ENCODE results near the gene NEUROD4. TPM values are rescaled to one million over a fixed set of nuclear protein-coding genes. Genes with fewer than 3 reads are reported as not detected.

The NEUROD4 gene
- total RNA-seq, 4 donors from 2014 or later = not detected

GRCh38 chr12:54991161-54991990, 28.4 kb upstream of the NEUROD4 start:
- no peaks in the 10 kb centered on the region for H3K36me3 ChIP-seq
- H3K27me3 ChIP-seq = no peaks in the 10 kb centered on the region
- TF ChIP-seq POLR2A (IDR thresholded peaks at IDR 0.05) (no peak), CTCF (IDR thresholded peaks at IDR 0.05) (no peak)
- no peaks in the 10 kb centered on the region for H3K9me3 ChIP-seq
- peak in 1 of 3 donors; percentile 57 for DNase-seq
- H3K27ac ChIP-seq = peak overlapping the region in 3 of 4 donors; percentile 21 to 75 (median 57)
- peak overlapping the region in 1 of 4 donors; percentile 23 for H3K4me3 ChIP-seq
- H3K4me1 ChIP-seq = peaks cover 0 to 3% (median 0%) of the 10 kb centered on the region in 4 donors

- Histone ChIP-seq H3K36me3 (no peaks in the 10 kb centered on the region), H3K4me1 (peaks cover 0 to 3% (median 0%) of the 10 kb centered on the region in 4 donors), H3K9me3 (no peaks in the 10 kb centered on the region), H3K4me3 (no peak overlapping the region), H3K27ac (peak overlapping the region in 2 of 4 donors; percentile 57 to 75), H3K27me3 (no peaks in the 10 kb centered on the region)
- no peak for DNase-seq
- no peak for TF ChIP-seq POLR2A (IDR thresholded peaks at IDR 0.05)
- no peak for TF ChIP-seq CTCF (IDR thresholded peaks at IDR 0.05)
Measured at GRCh38 chr12:54991991-54992375, 27.8 kb upstream of the NEUROD4 start.

- Histone ChIP-seq H3K4me3 (no peak overlapping the region), H3K27me3 (no peaks in the 10 kb centered on the region)
Measured at GRCh38 chr12:54993181-54993835, 26.5 kb upstream of the NEUROD4 start.

DNA sequence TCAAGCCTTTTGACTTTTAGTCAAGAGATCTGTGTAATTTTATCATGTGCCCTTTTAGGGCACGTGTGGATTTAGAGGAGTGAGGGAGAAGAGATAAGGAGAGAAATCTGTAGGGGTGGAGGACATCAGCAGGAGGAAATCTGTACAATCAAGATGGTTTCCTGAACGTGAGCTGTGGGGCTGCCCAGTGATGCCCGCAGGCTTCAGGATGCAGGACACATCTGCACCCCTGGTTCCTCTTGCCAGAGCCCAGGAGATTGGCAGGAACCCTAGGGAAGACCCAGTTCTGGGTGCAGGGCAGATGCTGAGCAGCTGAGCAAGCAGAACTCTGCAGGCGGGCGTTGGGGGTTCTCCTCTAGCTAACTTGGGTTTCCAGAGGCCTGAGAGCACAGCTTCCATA, 23.6 kb upstream of the NEUROD4 start:
- no peaks in the 10 kb centered on the region for H3K27me3 ChIP-seq
- TF ChIP-seq CTCF (IDR thresholded peaks at IDR 0.05) = no peak
- no peak for TF ChIP-seq POLR2A (IDR thresholded peaks at IDR 0.05)
- DNase-seq = no peak
- H3K27ac ChIP-seq = no peak overlapping the region
- H3K9me3 ChIP-seq = no peaks in the 10 kb centered on the region
- no peaks in the 10 kb centered on the region for H3K36me3 ChIP-seq
- no peaks in the 10 kb centered on the region for H3K4me1 ChIP-seq
- no peak overlapping the region for H3K4me3 ChIP-seq

More at GRCh38 chr12:54993181-54993835, 26.5 kb upstream of the NEUROD4 start:
- Histone ChIP-seq H3K9me3 (no peaks in the 10 kb centered on the region), H3K27ac (no peak overlapping the region), H3K36me3 (no peaks in the 10 kb centered on the region), H3K4me1 (peaks cover 0 to 3% (median 0%) of the 10 kb centered on the region in 4 donors)
- peak in 2 of 3 donors; percentile 56 to 78 for DNase-seq
- TF ChIP-seq CTCF (IDR thresholded peaks at IDR 0.05) (peak; percentile 86 to 96 (median 88)), POLR2A (IDR thresholded peaks at IDR 0.05) (no peak)

DNA sequence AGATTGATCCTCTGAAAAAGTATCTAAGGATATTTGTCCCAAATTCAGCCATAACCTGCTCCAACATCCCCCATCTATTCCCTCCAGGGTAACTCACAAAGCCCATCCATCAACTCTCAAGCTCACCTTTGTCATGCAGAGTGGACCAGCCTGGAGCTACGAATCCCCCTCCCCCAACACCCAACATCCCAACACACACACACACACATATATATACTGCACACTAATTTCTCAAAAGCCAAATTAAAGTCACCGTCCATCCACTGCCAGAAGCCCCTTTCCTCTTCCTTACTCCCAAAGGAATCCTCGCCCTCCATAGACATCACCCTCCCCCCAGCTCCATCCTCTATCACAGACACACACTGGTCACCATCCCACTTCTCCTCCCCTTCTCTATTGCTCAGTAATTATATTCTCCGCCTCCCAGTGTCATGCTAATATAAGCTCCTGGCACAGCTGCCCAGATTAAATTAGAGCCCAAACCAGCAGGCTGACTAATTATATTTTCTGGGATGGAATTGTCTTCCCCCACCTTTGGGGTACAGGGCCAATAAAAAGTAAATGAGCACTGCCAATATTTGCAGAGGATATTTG, 21.7 kb upstream of the NEUROD4 start:
- Histone ChIP-seq H3K27ac (no peak overlapping the region), H3K4me3 (no peak overlapping the region), H3K36me3 (no peaks in the 10 kb centered on the region), H3K9me3 (no peaks in the 10 kb centered on the region), H3K27me3 (no peaks in the 10 kb centered on the region), H3K4me1 (no peaks in the 10 kb centered on the region)
- no peak for DNase-seq
- TF ChIP-seq POLR2A (IDR thresholded peaks at IDR 0.05) = no peak
- TF ChIP-seq CTCF (IDR thresholded peaks at IDR 0.05) = no peak
